GM12878 (cell line): ENCODE measurements around the gene HTR3C. TPM values are rescaled to one million over a fixed set of nuclear protein-coding genes. Genes with fewer than 3 reads are reported as not detected.
"Not testable (repeated sequence)": the region's sequence is repeated elsewhere in the genome, so short reads cannot be mapped to it uniquely, and the experiment has no call there.

Experiments used
- ATAC-seq: fragments of 200-7000 bp; cut with Tn5 transposase; 3 replicates; pipeline ENCODE4 v1.9.1; 2020; ENCODE audit warnings: mild to moderate bottlenecking, moderate library complexity
- BruUV-seq: library from RNA; stranded (reverse); fragments of 400-500 nt; replicated peaks from 2 replicates; lab custom pipeline; 2021; lab: Mats Ljungman, UMichigan
- CTCF ChIA-PET: fragments of 300-600 bp; sonication (Branson Sonifier 250); formaldehyde crosslinking; extraction: SDS; loops from one replicate; lab custom pipeline; 2021; ENCODE audit warnings: inconsistent platforms; lab: Yijun Ruan, JAX
- POLR2A ChIA-PET: fragments of 350-600 bp; formaldehyde crosslinking; extraction: SDS; loops from one replicate; lab custom pipeline; 2021; ENCODE audit warnings: inconsistent platforms; lab: Charles Lee
- RAD21 ChIA-PET: fragments of 300-600 bp; sonication (Branson Sonifier 250); formaldehyde crosslinking; loops from one replicate; lab custom pipeline; 2023; ENCODE audit warnings: antibody characterized with exemption; ENCODE audit not compliant: unreplicated experiment; lab: Charles Lee
- SMC1A ChIA-PET: fragments of 300-600 bp; sonication (Branson Sonifier 250); formaldehyde crosslinking; loops from one replicate; lab custom pipeline; 2023; ENCODE audit not compliant: unreplicated experiment, uncharacterized antibody; lab: Charles Lee
- DNase-seq: peaks from one replicate; pipeline ENCODE4 v3.0.0-alpha.2; 2011; ENCODE audit warnings: low read depth, low spot score
- FAIRE-seq: peaks from 3 replicates; lab custom pipeline; 2011; peaks lifted over from hg19 to GRCh38; lab: Jason Lieb, UNC
- H2AFZ ChIP-seq: 2 replicates; pipeline ENCODE4 v1.6.0; 2011; ENCODE audit warnings: low read depth, low read length, control low read depth; ENCODE audit not compliant: control insufficient read depth
- H3K27ac ChIP-seq: 2 replicates; pipeline ENCODE4 v1.5.1; 2011; ENCODE audit warnings: control low read depth; ENCODE audit not compliant: control insufficient read depth, insufficient read depth
- H3K27me3 ChIP-seq, 2 experiments: replicated peaks in 1 of 2; 2 replicates each; pipeline versions ENCODE4 v1.6.0 to v1.6.1; 2011; ENCODE audit warnings: low read length in 1 of 2; ENCODE audit not compliant: control insufficient read depth in 2 of 2, insufficient read depth in 2 of 2
- H3K36me3 ChIP-seq, 2 experiments: 2 replicates each; pipeline ENCODE4 v1.5.1; 2011; ENCODE audit warnings: low read length in 1 of 2; ENCODE audit not compliant: control insufficient read depth in 2 of 2, insufficient read depth in 2 of 2
- H3K4me1 ChIP-seq: 2 replicates; pipeline ENCODE4 v1.6.1; 2011; ENCODE audit warnings: mild to moderate bottlenecking, low read length, moderate library complexity, mixed read lengths; ENCODE audit not compliant: control insufficient read depth, insufficient read depth
- H3K4me2 ChIP-seq: 2 replicates; pipeline ENCODE4 v1.6.0; 2011; ENCODE audit warnings: control low read depth; ENCODE audit not compliant: control insufficient read depth, insufficient read depth
- H3K4me3 ChIP-seq: fragments of 200-600 bp; sonication (generic); 2 replicates; pipeline ENCODE4 v1.5.1; 2016
- H3K79me2 ChIP-seq: 2 replicates; pipeline ENCODE4 v1.6.0; 2011; ENCODE audit warnings: low read length; ENCODE audit not compliant: control insufficient read depth, insufficient read depth
- H3K9ac ChIP-seq: 2 replicates; pipeline ENCODE4 v1.8.0; 2011; ENCODE audit warnings: low read length, control low read depth, mixed read lengths; ENCODE audit not compliant: control insufficient read depth, insufficient read depth
- H3K9me3 ChIP-seq: replicated peaks from 3 replicates; pipeline ENCODE4 v1.5.1; 2011; ENCODE audit warnings: mild to moderate bottlenecking, low read length; ENCODE audit not compliant: control insufficient read depth, insufficient read depth
- H4K20me1 ChIP-seq: 2 replicates; pipeline ENCODE4 v1.6.0; 2011; ENCODE audit not compliant: control insufficient read depth, insufficient read depth
- CEBPB ChIP-seq, 2 experiments: fragments of 150-350 bp in 1 of 2; IDR thresholded peaks; 2 replicates each; pipeline ENCODE4 v1.6.1; 2012 to 2014; ENCODE audit warnings: low read depth in 2 of 2, low read length in 2 of 2, borderline replicate concordance in 1 of 2, inconsistent platforms in 1 of 2
- CEBPZ ChIP-seq: fragments of 150-350 bp; IDR thresholded peaks from 2 replicates; pipeline ENCODE4 v1.6.1; 2016; ENCODE audit warnings: low read depth, low read length
- CHD1 ChIP-seq: IDR thresholded peaks from 2 replicates; pipeline ENCODE4 v1.6.1; 2012; ENCODE audit warnings: low read depth, low read length, improper control_type of control experiment
- GATAD2B ChIP-seq: fragments of 450-650 bp; conservative IDR thresholded peaks from 2 replicates; pipeline ENCODE4 v1.6.1; 2017; ENCODE audit warnings: low read depth, mild to moderate bottlenecking, moderate library complexity
- HCFC1 ChIP-seq: fragments of 150-350 bp; IDR thresholded peaks from 2 replicates; pipeline ENCODE4 v1.6.1; 2014; ENCODE audit warnings: low read length
- HDAC2 ChIP-seq: fragments of 200-600 bp; sonication (generic); IDR thresholded peaks from 2 replicates; pipeline ENCODE4 v1.6.1; 2017
- IRF4 ChIP-seq: IDR thresholded peaks from 2 replicates; pipeline ENCODE4 v1.6.1; 2011; ENCODE audit warnings: low read depth, low read length
- KDM1A ChIP-seq: fragments of 200-600 bp; sonication (generic); IDR thresholded peaks from 2 replicates; pipeline ENCODE4 v1.6.1; 2016; ENCODE audit warnings: borderline replicate concordance
- MTA2 ChIP-seq: fragments of 450-650 bp; IDR thresholded peaks from 2 replicates; pipeline ENCODE4 v1.6.1; 2016; ENCODE audit warnings: low read depth, mild to moderate bottlenecking, moderate library complexity
- POLR2AphosphoS2 ChIP-seq: IDR thresholded peaks from 2 replicates; pipeline ENCODE4 v1.6.1; 2011; ENCODE audit warnings: low read depth, mild to moderate bottlenecking, low read length, improper control_type of control experiment, moderate library complexity
- SMARCA5 ChIP-seq: fragments of 450-650 bp; IDR thresholded peaks from 2 replicates; pipeline ENCODE4 v1.6.1; 2017; ENCODE audit warnings: mild to moderate bottlenecking
- SRF ChIP-seq, 2 experiments: IDR thresholded peaks; 2 replicates each; pipeline ENCODE4 v1.6.1; 2011; ENCODE audit warnings: low read depth in 2 of 2, low read length in 2 of 2, mild to moderate bottlenecking in 1 of 2, moderate library complexity in 1 of 2
- STAT3 ChIP-seq: IDR thresholded peaks from 2 replicates; pipeline ENCODE4 v1.6.1; 2011; ENCODE audit warnings: low read depth, low read length, improper control_type of control experiment
- ZSCAN29 ChIP-seq: fragments of 450-650 bp; IDR thresholded peaks from 2 replicates; pipeline ENCODE4 v1.6.1; 2017; ENCODE audit warnings: mild to moderate bottlenecking, moderate library complexity
- WGBS: methylation state at CpG from one replicate; pipeline ENCODE4 v1.1.6; 2016; ENCODE audit warnings: low lambda C conversion rate; ENCODE audit not compliant: insufficient replicate concordance, insufficient coverage; ENCODE audit errors: missing lambda C conversion rate; 5-methylcytosine and 5-hydroxymethylcytosine counted together
- in situ Hi-C: fragments of 300-500 bp; cut with MboI; formaldehyde crosslinking; loops from 9 replicates; pipeline ENCODE4 v1.14.3; 2018; ENCODE audit warnings: mixed read lengths
- intact Hi-C: fragments of 100-400 bp; cut with micrococcal nuclease; formaldehyde crosslinking; loops from one replicate; pipeline ENCODE4 v1.14.2; 2022; ENCODE audit not compliant: unreplicated experiment
- polyA plus RNA-seq, 11 experiments: library from polyadenylated mRNA; depleted of rRNA in 4 of 11; unstranded in 6 of 11; stranded (reverse) in 5 of 11; fragments of >200 nt; fragmentation: Nextera tagmentation in 4 of 11; fragmentation: Illumina TruSeq in 1 of 11; extraction: Ambion mirVana in 4 of 11; extraction: Trizol in 1 of 11; gene quantifications; 1 replicate in 1 of 11; 2 replicates in 10 of 11; pipeline versions ENCODE4 v1.2.1 to v1.2.3, GENCODE V29; 2011 to 2016; ENCODE audit warnings: inconsistent platforms in 2 of 11, missing spikeins in 2 of 11, low read depth in 1 of 11
- total RNA-seq, 4 experiments: library from RNA; depleted of rRNA in 3 of 4; stranded (reverse); fragments of >200 nt in 3 of 4; fragmentation: Illumina TruSeq in 1 of 4; extraction: Trizol in 1 of 4; gene quantifications; 2 replicates each; pipeline versions ENCODE4 v1.2.1 to v1.2.3, GENCODE V29; 2013 to 2021

HTR3C gene
- total and polyA plus RNA-seq, 10 of the 15 experiments (the other 5 are each of a cell fraction or from before 2014, with no cell fraction given), result not detected

- ChIA-PET SMC1A (no interaction called here), POLR2A (no interaction called here), CTCF (no interaction called here), RAD21 (no interaction called here)
- peaks cover 0 to 5% of the 10 kb centered on the region in 2 experiments; a peak in 1 of 4 replicates for H3K27me3 ChIP-seq
- ATAC-seq (no peak), FAIRE-seq (no peak), DNase-seq (no peak)
- H3K9ac ChIP-seq, result no peak overlapping the region
- no peak overlapping the region for H3K27ac ChIP-seq
- no peak overlapping the region for H3K4me2 ChIP-seq
- no peaks in the 10 kb centered on the region for H3K36me3 ChIP-seq
- no peak overlapping the region for H2AFZ ChIP-seq
- H3K9me3 ChIP-seq, result no peaks in the 10 kb centered on the region
- no peaks in the 10 kb centered on the region for H3K4me1 ChIP-seq
- in situ Hi-C loops (no loop called here), intact Hi-C loops (no loop called here)
- no TSS peak for BruUV-seq
- no peaks in the 10 kb centered on the region for H3K79me2 ChIP-seq
- no peak for TF ChIP-seq HDAC2
- TF ChIP-seq IRF4, result no peak
- no peak for TF ChIP-seq MTA2
- TF ChIP-seq KDM1A, result no peak
- no peak for TF ChIP-seq POLR2AphosphoS2
- TF ChIP-seq SMARCA5, result no peak
- no peak for TF ChIP-seq CEBPB (IDR thresholded peaks at IDR 0.05; ENCODE audit: borderline replicate concordance in 1 of 2, low read depth in 2 of 2, low read length in 2 of 2)
- no peak for TF ChIP-seq CEBPZ
- no peak for TF ChIP-seq STAT3
- no peak for TF ChIP-seq HCFC1
- no peak for TF ChIP-seq ZSCAN29
- TF ChIP-seq CHD1, result no peak
- TF ChIP-seq GATAD2B, result no peak
- TF ChIP-seq SRF (IDR thresholded peaks at IDR 0.05; ENCODE audit: low read depth in 2 of 2, low read length in 2 of 2), result no peak
- WGBS, result 26% methylated on average over 7 of the region's 7 CpGs
- no peak overlapping the region for H3K4me3 ChIP-seq
- no peaks in the 10 kb centered on the region for H4K20me1 ChIP-seq
Measured at GRCh38 chr3:184037816-184038215, 15.0 kb upstream of the HTR3C start.

GRCh38 chr3:184038307-184038706, 14.5 kb upstream of the HTR3C start:
- RAD21 ChIA-PET, FAIRE-seq, H3K4me3 ChIP-seq, H4K20me1 ChIP-seq, ATAC-seq, H3K36me3 ChIP-seq, H3K4me2 ChIP-seq, DNase-seq, H3K4me1 ChIP-seq, H3K79me2 ChIP-seq, POLR2A ChIA-PET, H3K9ac ChIP-seq, SMC1A ChIA-PET, H3K27me3 ChIP-seq, intact Hi-C loops, BruUV-seq, in situ Hi-C loops, H3K9me3 ChIP-seq, H3K27ac ChIP-seq, H2AFZ ChIP-seq, CTCF ChIA-PET: not testable (repeated sequence)
- WGBS, result 31% methylated on average over 8 of the region's 9 CpGs
